Heart left ventricle (tissue), 13 donors: ENCODE measurements around the gene PTGIS.

ENCODE experiments used
- CTCF ChIP-seq, 12 donors: fragments of 200-600 bp; sonication (generic) in 4 of 12; IDR thresholded peaks; one replicate each; pipeline versions ENCODE4 v1.5.0 to v1.8.0; 2018 to 2022; ENCODE audit warnings: antibody characterized with exemption in 12 of 12, mild to moderate bottlenecking in 5 of 12
- POLR2A ChIP-seq, 2 donors: fragments of 450-650 bp; IDR thresholded peaks; one replicate each; pipeline ENCODE4 v1.6.1; 2017; ENCODE audit warnings: antibody characterized with exemption in 2 of 2, mild to moderate bottlenecking in 2 of 2, moderate library complexity in 2 of 2
- donor health status: ischemic (EF 13 %, LVEDD 7.1; RV severe dilation, severe dysfunction).
- donor health status: DM: no; HTN: yes; CAD: no.
- donor health status: DM: no; HTN: no; CAD: no.
- donor health status: ischemic (EF 25% LVEDD 6.9; RV normal size, moderate dysfunction).
- donor health status: ischemic (EF 25% LVEDD 5.7; RV mildly dilated, moderate dysfunction).
- donor health status: ischemic (EF 35%, LVEDD 5.7; RV mildly dilated, moderate dysfunction).
- donor health status: nonischemic (EF 11% LVEDD 7.7; RV severe dilation, severe dysfunction).
- donor health status: DM: yes; HTN: yes; CAD: no.
- donor health status: PGD.
- donor health status: ischemic (EF 29% LVEDD 5.4; RV normal size, mild dysfunction).
- donor health status: nonischemic (EF 23%, LVEDD 6.1; RV moderate dilation, normal function).

- TF ChIP-seq CTCF (IDR thresholded peaks at IDR 0.05) (no peak), POLR2A (IDR thresholded peaks at IDR 0.05) (no peak)
Observed at GRCh38 chr20:49595346-49595745, 27.4 kb upstream of the PTGIS start.
